Measurements from ENCODE around the gene DSE.
"Not testable (repeated sequence)": the region's sequence is repeated elsewhere in the genome, so short reads cannot be mapped to it uniquely, and the experiment has no call there.

DSE gene

GRCh38 chr6:116370760-116371119 is at the start of gene DSE:
Gene DSE (plus strand): TSS chr6:116370947. CDS start chr6:116399251, 28,304 bp downstream.
- DNase-seq (ENCODE audit: low read depth in 2 of 2) = peak; percentile 38 to 42

GRCh38 chr6:116321933-116322332 is 48.8 kb upstream of the DSE start:
- DNase-seq (ENCODE audit: low read depth in 2 of 2) = not testable (repeated sequence)

GRCh38 chr6:116323863-116324262 is 46.9 kb upstream of the DSE start:
- no peak for DNase-seq (ENCODE audit: low read depth in 2 of 2)

- not testable (repeated sequence) for DNase-seq (ENCODE audit: low read depth in 2 of 2)
Observed at GRCh38 chr6:116325634-116326132, 45.1 kb upstream of the DSE start.

- DNase-seq (ENCODE audit: low read depth in 2 of 2) = no peak
Observed at GRCh38 chr6:116326181-116326671, 44.5 kb upstream of the DSE start.

- no peak for DNase-seq (ENCODE audit: low read depth in 2 of 2)
Observed at GRCh38 chr6:116326996-116327395, 43.8 kb upstream of the DSE start.

GRCh38 chr6:116327803-116328527 is 42.8 kb upstream of the DSE start:
- no peak for DNase-seq (ENCODE audit: low read depth in 2 of 2)

GRCh38 chr6:116328528-116328903 is 42.2 kb upstream of the DSE start:
- no peak for DNase-seq (ENCODE audit: low read depth in 2 of 2)

GRCh38 chr6:116329156-116329555 is 41.6 kb upstream of the DSE start:
- no peak for DNase-seq (ENCODE audit: low read depth in 2 of 2)

GRCh38 chr6:116330511-116330910 is 40.2 kb upstream of the DSE start:
- DNase-seq (ENCODE audit: low read depth in 2 of 2) = no peak

GRCh38 chr6:116332096-116332495 is 38.7 kb upstream of the DSE start:
- no peak for DNase-seq (ENCODE audit: low read depth in 2 of 2)

- DNase-seq (ENCODE audit: low read depth in 2 of 2) = not testable (repeated sequence)
Observed at GRCh38 chr6:116334638-116335409, 35.9 kb upstream of the DSE start.

GRCh38 chr6:116335612-116336215 is 35.0 kb upstream of the DSE start:
- DNase-seq (ENCODE audit: low read depth in 2 of 2) = no peak

GRCh38 chr6:116338943-116339342 is 31.8 kb upstream of the DSE start:
- DNase-seq (ENCODE audit: low read depth in 2 of 2) = no peak

- DNase-seq (ENCODE audit: low read depth in 2 of 2) = not testable (repeated sequence)
Observed at GRCh38 chr6:116340625-116341024, 30.1 kb upstream of the DSE start.

- no peak for DNase-seq (ENCODE audit: low read depth in 2 of 2)
Observed at GRCh38 chr6:116349216-116349615, 21.5 kb upstream of the DSE start.

GRCh38 chr6:116351101-116351500 is 19.6 kb upstream of the DSE start:
- DNase-seq (ENCODE audit: low read depth in 2 of 2) = no peak

GRCh38 chr6:116352515-116353471 is 18.0 kb upstream of the DSE start:
- no peak for DNase-seq (ENCODE audit: low read depth in 2 of 2)

GRCh38 chr6:116354236-116354635 is 16.5 kb upstream of the DSE start:
- no peak for DNase-seq (ENCODE audit: low read depth in 2 of 2)

- DNase-seq (ENCODE audit: low read depth in 2 of 2) = no peak
Observed at GRCh38 chr6:116355796-116356195, 15.0 kb upstream of the DSE start.

GRCh38 chr6:116359131-116359530 is 11.6 kb upstream of the DSE start:
- DNase-seq (ENCODE audit: low read depth in 2 of 2) = no peak

All from activated CD4-positive, alpha-beta T cell treated with anti-CD3 and anti-CD28 coated beads for 24 hours (primary cell).